Psoas muscle (tissue), 8 donors: Measurements from ENCODE around the gene TMEM59L. TPM values are rescaled to one million over a fixed set of nuclear protein-coding genes. Genes with fewer than 3 reads are reported as not detected.

ENCODE experiments used
- ATAC-seq, 4 donors: fragments of 200-7000 bp; cut with Tn5 transposase; one replicate each; pipeline ENCODE4 v1.9.1; 2020; ENCODE audit warnings: moderate library complexity in 3 of 4, mild to moderate bottlenecking in 2 of 4
- DNase-seq, 2 donors: peaks; one replicate each; pipeline ENCODE4 v3.0.0-alpha.2; 2020
- H3K27ac ChIP-seq: fragments of 200-600 bp; one replicate; pipeline ENCODE4 v1.8.0; 2022
- H3K27me3 ChIP-seq, 3 donors: fragments of 200-600 bp in 1 of 3; one replicate each; pipeline versions ENCODE4 v1.6.1 to v1.8.0; 2013 to 2022; ENCODE audit warnings: low read length in 2 of 3, mild to moderate bottlenecking in 2 of 3, moderate library complexity in 1 of 3; ENCODE audit not compliant: insufficient read depth in 3 of 3
- H3K36me3 ChIP-seq, 2 donors: fragments of 200-600 bp in 1 of 2; one replicate each; pipeline versions ENCODE4 v1.6.1 to v1.8.0; 2013 to 2022; ENCODE audit warnings: low read depth in 1 of 2, mild to moderate bottlenecking in 1 of 2, moderate library complexity in 1 of 2; ENCODE audit not compliant: insufficient read depth in 1 of 2
- H3K4me1 ChIP-seq: fragments of 200-600 bp; one replicate; pipeline ENCODE4 v1.8.0; 2022
- H3K4me3 ChIP-seq: fragments of 200-600 bp; one replicate; pipeline ENCODE4 v1.8.0; 2022; ENCODE audit warnings: mild to moderate bottlenecking
- H3K9me3 ChIP-seq: fragments of 200-600 bp; one replicate; pipeline ENCODE4 v1.8.0; 2022
- CTCF ChIP-seq: fragments of 200-600 bp; IDR thresholded peaks from one replicate; pipeline ENCODE4 v1.8.0; 2022; ENCODE audit warnings: antibody characterized with exemption
- WGBS, 3 donors: extraction: QIAGEN DNeasy Blood & Tissue Kit; methylation state at CpG; one replicate each; pipeline versions ENCODE4 v1.1.6 to v1.1.7; 2013; 5-methylcytosine and 5-hydroxymethylcytosine counted together
- intact Hi-C, 2 donors: fragments of 100-400 bp; cut with DNase I; formaldehyde crosslinking; loops; one replicate each; pipeline versions ENCODE4 v1.11.0 to v1.14.2; 2022
- polyA plus RNA-seq, 3 donors: library from polyadenylated mRNA; stranded (reverse); fragments of 200-250 nt; gene quantifications; one replicate each; pipeline ENCODE4 v1.2.3, GENCODE V29; 2013
- total RNA-seq, 4 donors: library from RNA; stranded (reverse); fragmentation: NEBNext Ultra II Directional in 2 of 4; extraction: Animal tissue kit (Norgen Biotek cat#: 25700) in 2 of 4; gene quantifications; one replicate each; pipeline versions ENCODE4 v1.2.1 to v1.2.4, GENCODE V29; 2021 to 2023
- donor health status: healthy with polysubstance abuse.
- donor health status: DM: no; HTN: no; CAD: no; lungs with moderate emphysema.
- donor health status: Bipolar disorder and iron deficiency.
- donor health status: healthy.
- donor health status: DM: yes; HTN: yes; CAD: no.
- donor health status: DM: no; HTN: no; CAD: no.
- donor health status: DM: no; HTN: no; CAD: no.
- donor health status: DM: yes; HTN: yes; CAD: no.

Gene TMEM59L
- total and polyA plus RNA-seq, 7 donors: 0.79 to 4.8 (median 2.5) TPM

- Histone ChIP-seq H3K36me3 (peaks cover 0 to 27% of the 10 kb centered on the region in 2 donors), H3K27ac (no peak overlapping the region)
- WGBS, 3 donors: 88 to 92% (median 89%) methylated on average over 12 of the region's 12 CpGs
Measured at GRCh38 chr19:18669524-18669817, 56.8 kb downstream of the TMEM59L start.

GRCh38 chr19:18669883-18670282 is 57.2 kb downstream of the TMEM59L start:
- H3K36me3 ChIP-seq: peaks cover 0 to 25% of the 10 kb centered on the region in 2 donors
- no peak for ATAC-seq
- H3K4me3 ChIP-seq: no peak overlapping the region
- H3K27me3 ChIP-seq: no peaks in the 10 kb centered on the region
- intact Hi-C loops: loop anchor here in 1 of 2 donors (10.0 kb wide), 1 partner anchor 215 kb away; no protein-coding TSS in a partner anchor
- no peak overlapping the region for H3K27ac ChIP-seq
- 87 to 93% (median 90%) methylated on average over 11 of the region's 11 CpGs for WGBS, 3 donors
- no peak for DNase-seq
- H3K9me3 ChIP-seq: no peaks in the 10 kb centered on the region
- H3K4me1 ChIP-seq: peaks cover 36% of the 10 kb centered on the region
- TF ChIP-seq CTCF: no peak

More at GRCh38 chr19:18669524-18669817, 56.8 kb downstream of the TMEM59L start:
- H3K9me3 ChIP-seq: no peaks in the 10 kb centered on the region
- ATAC-seq (no peak), DNase-seq (no peak)
- intact Hi-C loops: no loop called here
- TF ChIP-seq CTCF: no peak
- no peak overlapping the region for H3K4me3 ChIP-seq
- H3K27me3 ChIP-seq: no peaks in the 10 kb centered on the region
- H3K4me1 ChIP-seq: peaks cover 32% of the 10 kb centered on the region

- no peaks in the 10 kb centered on the region for H3K9me3 ChIP-seq
- H3K27me3 ChIP-seq: no peaks in the 10 kb centered on the region
- H3K36me3 ChIP-seq: peaks cover 0 to 25% of the 10 kb centered on the region in 2 donors
- no peak for ATAC-seq
- no peak for TF ChIP-seq CTCF
- H3K4me3 ChIP-seq: no peak overlapping the region
- 74 to 85% (median 77%) methylated on average over 13 of the region's 13 CpGs for WGBS, 3 donors
- H3K27ac ChIP-seq: no peak overlapping the region
- no peak for DNase-seq
- H3K4me1 ChIP-seq: peaks cover 39% of the 10 kb centered on the region
- intact Hi-C loops: loop anchor here in 1 of 2 donors (10.0 kb wide), 1 partner anchor 216 kb away; no protein-coding TSS in a partner anchor
Measured at GRCh38 chr19:18670312-18670711, 57.6 kb downstream of the TMEM59L start.

Other genes with a start within 250 kb of the TMEM59L start
- 1 to 10 TPM in 2 of 4 donors, under 1 TPM in 2; 0.50 to 8.5 (median 2.2) TPM for gene GDF15, start 226.7 kb upstream of the TMEM59L start, total RNA-seq
- gene GDF15, start 226.7 kb upstream of the TMEM59L start, polyA plus RNA-seq: 10 to 100 TPM in 1 of 3 donors, under 1 TPM in 2; 0.27 to 37.1 (median 0.35) TPM
- gene LRRC25, start 215.2 kb upstream of the TMEM59L start, total RNA-seq: 1 to 10 TPM; 2.0 to 4.1 (median 2.4) TPM
- 1 to 10 TPM in 2 of 3 donors, under 1 TPM in 1; 0.65 to 5.2 (median 1.3) TPM for gene LRRC25, start 215.2 kb upstream of the TMEM59L start, polyA plus RNA-seq
- 10 to 100 TPM; 29.1 to 46.1 (median 29.6) TPM for gene SSBP4, start 193.5 kb upstream of the TMEM59L start, total RNA-seq
- 10 to 100 TPM; 25.8 to 37.8 (median 28.6) TPM for gene SSBP4, start 193.5 kb upstream of the TMEM59L start, polyA plus RNA-seq
- 10 to 100 TPM in 3 of 4 donors, 1 to 10 TPM in 1; 9.8 to 17.0 (median 10.9) TPM for gene ISYNA1, start 174.7 kb upstream of the TMEM59L start, total RNA-seq
- 1 to 10 TPM; 6.3 to 8.6 (median 8.0) TPM for gene ISYNA1, start 174.7 kb upstream of the TMEM59L start, polyA plus RNA-seq
- gene ELL, start 90.8 kb upstream of the TMEM59L start, total RNA-seq: 10 to 100 TPM; 17.5 to 40.2 (median 24.9) TPM
- gene ELL, start 90.8 kb upstream of the TMEM59L start, polyA plus RNA-seq: 10 to 100 TPM in 1 of 3 donors, 1 to 10 TPM in 2; 7.5 to 12.3 (median 9.2) TPM
- 100 to 1,000 TPM in 2 of 4 donors, 10 to 100 TPM in 2; 94.4 to 137 (median 113) TPM for gene FKBP8, start 69.3 kb upstream of the TMEM59L start, total RNA-seq
- 100 to 1,000 TPM in 2 of 3 donors, 10 to 100 TPM in 1; 92.8 to 143 (median 138) TPM for gene FKBP8, start 69.3 kb upstream of the TMEM59L start, polyA plus RNA-seq
- 10 to 100 TPM; 38.9 to 76.5 (median 50.8) TPM for gene KXD1, start 55.0 kb upstream of the TMEM59L start, total RNA-seq
- gene KXD1, start 55.0 kb upstream of the TMEM59L start, polyA plus RNA-seq: 100 to 1,000 TPM in 2 of 3 donors, 10 to 100 TPM in 1; 84.6 to 144 (median 122) TPM
- gene UBA52, start 41.0 kb upstream of the TMEM59L start, total RNA-seq: 1,000 to 10,000 TPM in 2 of 4 donors, 100 to 1,000 TPM in 2; 979 to 1,082 (median 1,028) TPM
- gene UBA52, start 41.0 kb upstream of the TMEM59L start, polyA plus RNA-seq: 1,000 to 10,000 TPM in 2 of 3 donors, 100 to 1,000 TPM in 1; 877 to 1,553 (median 1,005) TPM
- 100 to 1,000 TPM in 1 of 4 donors, 10 to 100 TPM in 3; 52.1 to 105 (median 92.0) TPM for gene REX1BD, start 24.1 kb upstream of the TMEM59L start, total RNA-seq
- gene REX1BD, start 24.1 kb upstream of the TMEM59L start, polyA plus RNA-seq: 100 to 1,000 TPM in 1 of 3 donors, 10 to 100 TPM in 2; 67.7 to 105 (median 80.7) TPM
- 10 to 100 TPM in 3 of 4 donors, 1 to 10 TPM in 1; 8.3 to 20.2 (median 14.2) TPM for gene CRLF1, start 6.1 kb upstream of the TMEM59L start, total RNA-seq
- gene CRLF1, start 6.1 kb upstream of the TMEM59L start, polyA plus RNA-seq: 10 to 100 TPM; 15.6 to 28.4 (median 19.3) TPM
- gene KLHL26, start 24.2 kb downstream of the TMEM59L start, total RNA-seq: 1 to 10 TPM; 5.2 to 9.9 (median 7.0) TPM
- 1 to 10 TPM; 3.1 to 4.1 (median 3.5) TPM for gene KLHL26, start 24.2 kb downstream of the TMEM59L start, polyA plus RNA-seq
- gene CRTC1, start 70.8 kb downstream of the TMEM59L start, total RNA-seq: 10 to 100 TPM in 2 of 4 donors, 1 to 10 TPM in 2; 8.1 to 12.5 (median 9.6) TPM
- gene CRTC1, start 70.8 kb downstream of the TMEM59L start, polyA plus RNA-seq: 1 to 10 TPM; 4.5 to 6.6 (median 6.3) TPM
- gene COMP, start 178.4 kb downstream of the TMEM59L start, total RNA-seq: 1 to 10 TPM in 2 of 4 donors, under 1 TPM in 1, not detected in 1; 0.12 to 1.8 (median 1.5) TPM
- under 1 TPM; 0.10 to 0.94 (median 0.75) TPM for gene COMP, start 178.4 kb downstream of the TMEM59L start, polyA plus RNA-seq
- gene UPF1, start 219.1 kb downstream of the TMEM59L start, total RNA-seq: 10 to 100 TPM; 34.6 to 45.0 (median 37.9) TPM
- 10 to 100 TPM; 15.6 to 34.5 (median 34.4) TPM for gene UPF1, start 219.1 kb downstream of the TMEM59L start, polyA plus RNA-seq